Activated B cell treated with CpG ODN at 0.5 μM for 24 hours (primary cell): ENCODE measurements around the gene TNFRSF1A. TPM values are rescaled to one million over a fixed set of nuclear protein-coding genes. Genes with fewer than 3 reads are reported as not detected.

ENCODE experiments used
- ATAC-seq: fragments of 200-7000 bp; cut with Tn5 transposase; one replicate; pipeline ENCODE4 v1.10.0; 2021; ENCODE audit warnings: low read depth, mild to moderate bottlenecking, moderate library complexity
- CTCF ChIA-PET: fragments of 350-600 bp; sonication (Branson Sonifier 250); formaldehyde crosslinking; loops from one replicate; lab custom pipeline; 2021; ENCODE audit warnings: antibody characterized with exemption; lab: Charles Lee
- POLR2A ChIA-PET: fragments of 350-600 bp; sonication (Branson Sonifier 250); formaldehyde crosslinking; loops from one replicate; lab custom pipeline; 2021; ENCODE audit warnings: antibody characterized with exemption; lab: Charles Lee
- DNase-seq: peaks from one replicate; pipeline ENCODE4 v3.0.0; 2022
- H3K27ac Mint-ChIP-seq: one replicate; pipeline ENCODE4 v1.8.0; 2020; ENCODE audit warnings: mixed read lengths
- H3K27me3 Mint-ChIP-seq: one replicate; pipeline ENCODE4 v1.8.0; 2021; ENCODE audit warnings: mixed read lengths
- H3K36me3 Mint-ChIP-seq: one replicate; pipeline ENCODE4 v1.8.0; 2021; ENCODE audit warnings: low read depth, mixed read lengths
- H3K4me1 Mint-ChIP-seq: one replicate; pipeline ENCODE4 v1.8.0; 2021; ENCODE audit warnings: mixed read lengths
- H3K4me3 Mint-ChIP-seq: one replicate; pipeline ENCODE4 v1.8.0; 2020; ENCODE audit warnings: mild to moderate bottlenecking, mixed read lengths
- H3K9me3 Mint-ChIP-seq: one replicate; pipeline ENCODE4 v1.8.0; 2020; ENCODE audit warnings: mixed read lengths
- CTCF ChIP-seq: fragments of 200-600 bp; IDR thresholded peaks from one replicate; pipeline ENCODE4 v1.8.0; 2022; ENCODE audit warnings: antibody characterized with exemption, mild to moderate bottlenecking
- intact Hi-C: fragments of 100-400 bp; cut with micrococcal nuclease; formaldehyde crosslinking; loops from one replicate; pipeline ENCODE4 v1.15.1; 2024
- total RNA-seq: library from RNA; stranded (reverse); gene quantifications from 2 replicates; pipeline ENCODE4 v1.2.3, GENCODE V29; 2022

The TNFRSF1A gene
- total RNA-seq, 1 donor from 2014 or later = not detected

- no peak overlapping the region for H3K4me3 Mint-ChIP-seq
- CTCF ChIA-PET = no interaction called here
- H3K9me3 Mint-ChIP-seq = no peaks in the 10 kb centered on the region
- H3K36me3 Mint-ChIP-seq = no peaks in the 10 kb centered on the region
- no peak for TF ChIP-seq CTCF
- peaks cover 20% of the 10 kb centered on the region for H3K4me1 Mint-ChIP-seq
- ATAC-seq (no peak), DNase-seq (no peak)
- no peak overlapping the region for H3K27ac Mint-ChIP-seq
- POLR2A ChIA-PET = no interaction called here
- H3K27me3 Mint-ChIP-seq = peaks cover 83% of the 10 kb centered on the region
- intact Hi-C loops = loop anchor here (5.0 kb wide), 1 partner anchor 215 kb away; no protein-coding TSS in a partner anchor
Measured at GRCh38 chr12:6321905-6322304, 20.0 kb downstream of the TNFRSF1A start.

GRCh38 chr12:6319446-6319845 lies 22.4 kb downstream of the TNFRSF1A start:
- intact Hi-C loops = no loop called here
- POLR2A ChIA-PET = no interaction called here
- no peak for ATAC-seq

GRCh38 chr12:6318440-6318879 lies 23.4 kb downstream of the TNFRSF1A start:
- intact Hi-C loops = no loop called here
- no peaks in the 10 kb centered on the region for H3K9me3 Mint-ChIP-seq
- no peak for DNase-seq
- peaks cover 13% of the 10 kb centered on the region for H3K4me1 Mint-ChIP-seq
- no peak for TF ChIP-seq CTCF
- H3K27me3 Mint-ChIP-seq = peaks cover 79% of the 10 kb centered on the region
- no peak for ATAC-seq
- H3K36me3 Mint-ChIP-seq = no peaks in the 10 kb centered on the region
- ChIA-PET CTCF (no interaction called here), POLR2A (interaction anchor here (0.5 kb wide), 1 partner anchor 51 kb away, joined by 7 read pairs; no protein-coding TSS in a partner anchor)
- no peak overlapping the region for H3K4me3 Mint-ChIP-seq
- no peak overlapping the region for H3K27ac Mint-ChIP-seq

More at GRCh38 chr12:6319446-6319845, 22.4 kb downstream of the TNFRSF1A start:
- Mint-ChIP-seq H3K9me3 (no peaks in the 10 kb centered on the region), H3K36me3 (no peaks in the 10 kb centered on the region), H3K27me3 (peaks cover 82% of the 10 kb centered on the region), H3K4me3 (no peak overlapping the region), H3K27ac (no peak overlapping the region), H3K4me1 (peaks cover 20% of the 10 kb centered on the region)
- no peak for DNase-seq
- CTCF ChIA-PET = no interaction called here
- no peak for TF ChIP-seq CTCF

- no peak overlapping the region for H3K27ac Mint-ChIP-seq
Measured at GRCh38 chr12:6317693-6318439, 24.0 kb downstream of the TNFRSF1A start.

More at GRCh38 chr12:6317693-6318439, 24.0 kb downstream of the TNFRSF1A start:
- intact Hi-C loops = no loop called here
- POLR2A ChIA-PET = no interaction called here
- ATAC-seq (no peak), DNase-seq (no peak)
- no peaks in the 10 kb centered on the region for H3K9me3 Mint-ChIP-seq
- peaks cover 7% of the 10 kb centered on the region for H3K4me1 Mint-ChIP-seq
- CTCF ChIA-PET = no interaction called here
- peaks cover 76% of the 10 kb centered on the region for H3K27me3 Mint-ChIP-seq
- TF ChIP-seq CTCF = no peak
- no peak overlapping the region for H3K4me3 Mint-ChIP-seq
- H3K36me3 Mint-ChIP-seq = no peaks in the 10 kb centered on the region
